ENCODE results near the gene SF3B6.

SF3B6 gene

GRCh38 chr2:24018241-24018640 lies 57.9 kb downstream of the SF3B6 start:
- no peak for DNase-seq (ENCODE audit: low spot score)

- DNase-seq (ENCODE audit: low spot score), result no peak
Measured at GRCh38 chr2:24017711-24018110, 58.4 kb downstream of the SF3B6 start.
